ENCODE measurements around the gene FBXW8. TPM values are rescaled to one million over a fixed set of nuclear protein-coding genes. Genes with fewer than 3 reads are reported as not detected.

FBXW8 gene
- total RNA-seq, 1 experiment from 2014 or later, result 15.3 TPM

- no peak overlapping the region for H3K4ac ChIP-seq (ENCODE audit: low read depth, low read length)
- no peak overlapping the region for H3K18ac ChIP-seq (ENCODE audit: insufficient read length, low read depth, low read length)
- no peaks in the 10 kb centered on the region for H3K23me2 ChIP-seq (ENCODE audit: insufficient read length, low read depth, low read length, poor library complexity, severe bottlenecking)
- H3K9me3 Mint-ChIP-seq, result no peaks in the 10 kb centered on the region
- TF ChIP-seq CTCF (conservative IDR thresholded peaks at IDR 0.05), result 0 out of 3 replicates have a peak, but pooled peaks have one; percentile 12
- H3K27ac ChIP-seq (ENCODE audit: insufficient read length, low read depth, low read length), result no peak overlapping the region
- no peak overlapping the region for H2BK5ac ChIP-seq (ENCODE audit: insufficient read length, low read length)
- H4K20me1 ChIP-seq (ENCODE audit: control insufficient read depth, insufficient read depth, insufficient read length), result no peaks in the 10 kb centered on the region
- no CpG with 5 or more reads among the region's 5 CpGs for WGBS (ENCODE audit: extremely low coverage, insufficient read length, low lambda C conversion rate)
- H4K8ac ChIP-seq (replicated peaks; ENCODE audit: insufficient read length, low read depth, low read length), result no peak overlapping the region
- H2BK12ac ChIP-seq (ENCODE audit: insufficient read length, low read depth, low read length), result no peak overlapping the region
- no peaks in the 10 kb centered on the region; the same call in 1 of the 2 replicates for H3K79me2 ChIP-seq (ENCODE audit: insufficient read depth, low read length)
- H3K4me1 ChIP-seq (ENCODE audit: insufficient read depth, low read length), result no peaks in the 10 kb centered on the region
- no peaks in the 10 kb centered on the region for H3K27me3 ChIP-seq (ENCODE audit: insufficient read depth, low read length)
- H3K56ac ChIP-seq (ENCODE audit: insufficient read length, low read depth, low read length), result no peak overlapping the region
- H4K5ac ChIP-seq (ENCODE audit: insufficient read length, low read depth, low read length), result peak overlapping the region; percentile 28
- no peak overlapping the region for H2AK5ac ChIP-seq (ENCODE audit: insufficient read length, low read length)
- H4K91ac ChIP-seq (ENCODE audit: insufficient read length, low read depth, low read length), result no peak overlapping the region
- H2BK120ac ChIP-seq (ENCODE audit: low read depth, low read length, poor library complexity, severe bottlenecking), result no peak overlapping the region
- H3K4me1 Mint-ChIP-seq, result peaks cover 26 to 30% of the 10 kb centered on the region in 2 experiments
- H2BK15ac ChIP-seq (ENCODE audit: low read depth, low read length), result no peak overlapping the region
- no peak overlapping the region for H3T11ph ChIP-seq (ENCODE audit: low read length)
- H3K27me3 Mint-ChIP-seq (ENCODE audit: low read depth), result no peaks in the 10 kb centered on the region
- DNase-seq, result no peak
- H3K23ac ChIP-seq (ENCODE audit: insufficient read length, low read depth, low read length), result no peak overlapping the region
- H3K4me2 ChIP-seq (ENCODE audit: insufficient read depth, insufficient read length, low read length), result no peak overlapping the region
- H3K4me3 Mint-ChIP-seq, result no peak overlapping the region
- H3K9ac ChIP-seq (ENCODE audit: extremely low read depth, insufficient read length, low read length), result no peak overlapping the region
- H3K36me3 Mint-ChIP-seq (ENCODE audit: insufficient read depth in 1 of 3, low read depth in 3 of 3), result peaks cover 0 to 9% (median 2%) of the 10 kb centered on the region in 3 experiments; a peak in 3 of 7 replicates
- H3K27ac Mint-ChIP-seq, result peak overlapping the region in 2 of 3 experiments; percentile 36 to 64; a peak in 3 of 7 replicates
- peak overlapping the region; percentile 25; the same call in 1 of the 2 replicates for H3K14ac ChIP-seq (ENCODE audit: insufficient read depth, low read length)
- no peaks in the 10 kb centered on the region for H3K9me3 ChIP-seq (ENCODE audit: control insufficient read depth, low read depth, low read length)
- no peaks in the 10 kb centered on the region for H3K79me1 ChIP-seq (ENCODE audit: insufficient read depth, low read depth, low read length, poor library complexity, severe bottlenecking)
- H2AFZ ChIP-seq (ENCODE audit: low read length), result no peak overlapping the region
- H2BK20ac ChIP-seq (ENCODE audit: low read depth, low read length, poor library complexity, severe bottlenecking), result no peak overlapping the region
Measured at GRCh38 chr12:116916714-116917114, 6.0 kb downstream of the FBXW8 start.
